Measurements from ENCODE around the gene PEAR1.

- no peak for TF ChIP-seq CTCF (conservative IDR thresholded peaks at IDR 0.05)
- TF ChIP-seq EZH2 (IDR thresholded peaks at IDR 0.05; ENCODE audit: low read depth), result no peak
Measured at GRCh38 chr1:156904187-156904959, 10.9 kb downstream of the PEAR1 start.
